HG03439 (cell line): ENCODE results near the gene SLC23A2.
"Not testable (repeated sequence)": the region's sequence is repeated elsewhere in the genome, so short reads cannot be mapped to it uniquely, and the experiment has no call there.

ENCODE experiments used
- ATAC-seq: cut with Tn5 transposase; IDR thresholded peaks from one replicate; pipeline ENCODE4 v1.9.1; 2021; ENCODE audit warnings: mild to moderate bottlenecking, moderate library complexity; ENCODE audit not compliant: unreplicated experiment

Gene SLC23A2

GRCh38 chr20:4883051-4883450, 118.3 kb downstream of the SLC23A2 start:
- no peak for ATAC-seq

GRCh38 chr20:4881006-4881730, 120.1 kb downstream of the SLC23A2 start:
- no peak for ATAC-seq

- no peak for ATAC-seq
Observed at GRCh38 chr20:4880051-4880450, 121.3 kb downstream of the SLC23A2 start.

DNA sequence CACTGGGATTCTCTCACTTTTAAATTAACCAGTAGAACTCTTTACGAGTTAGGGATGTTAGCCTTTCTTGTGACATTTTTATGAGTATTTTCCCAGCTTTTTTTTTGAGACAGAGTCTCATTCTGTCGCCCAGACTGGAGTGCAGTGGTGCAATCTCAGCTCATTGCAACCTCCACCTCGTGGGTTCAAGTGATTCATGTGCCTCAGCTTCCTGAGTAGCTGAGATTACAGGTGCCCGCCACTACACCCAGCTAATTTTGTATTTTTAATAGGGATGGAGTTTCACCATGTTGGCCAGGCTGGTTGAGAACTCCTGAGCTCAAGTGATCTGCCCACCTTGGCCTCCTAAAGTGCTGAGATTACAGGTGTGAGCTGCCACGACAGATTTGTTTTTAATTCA, 123.2 kb downstream of the SLC23A2 start:
- not testable (repeated sequence) for ATAC-seq

DNA sequence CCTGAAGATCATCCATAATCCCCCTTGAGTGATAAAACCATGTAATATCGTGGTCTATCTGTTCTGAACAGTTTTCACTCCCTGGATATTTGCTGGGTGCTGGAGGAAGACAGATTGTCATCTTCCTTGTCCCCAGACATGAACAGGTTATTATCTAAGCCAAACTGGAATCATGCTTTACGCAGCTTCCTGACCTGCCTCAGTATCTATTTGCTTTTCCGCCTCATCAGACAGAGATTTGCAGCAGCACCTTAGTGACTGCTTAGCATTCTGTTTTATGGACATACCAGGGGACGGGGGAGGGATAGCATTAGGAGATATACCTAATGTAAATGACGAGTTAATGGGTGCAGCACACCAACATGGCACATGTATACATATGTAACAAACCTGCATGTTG, 124.6 kb downstream of the SLC23A2 start:
- ATAC-seq = no peak

- ATAC-seq = no peak
Observed at GRCh38 chr20:4876301-4876700, 125.0 kb downstream of the SLC23A2 start.

- no peak for ATAC-seq
Observed at GRCh38 chr20:4875578-4876067, 125.7 kb downstream of the SLC23A2 start.

DNA sequence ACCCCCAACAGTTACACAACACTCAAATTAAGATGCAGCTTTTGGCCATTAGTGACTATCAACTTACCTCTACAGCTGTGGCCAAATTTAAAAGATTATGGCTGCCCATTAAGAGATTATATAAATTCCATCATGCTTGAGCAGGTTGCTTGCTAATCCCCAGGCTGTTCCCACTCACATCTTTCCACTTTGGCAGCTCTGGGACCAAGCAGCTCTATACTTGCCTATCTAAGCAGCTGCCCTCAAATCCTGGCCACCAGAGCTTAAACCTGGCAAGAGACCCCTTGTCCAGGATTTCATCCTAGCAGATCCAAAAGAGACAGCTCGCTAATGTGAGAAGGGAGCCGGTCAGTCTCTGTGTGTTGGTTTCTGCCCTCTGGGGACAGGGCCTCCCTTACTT, 127.9 kb downstream of the SLC23A2 start:
- no peak for ATAC-seq

- no peak for ATAC-seq
Observed at GRCh38 chr20:4871486-4871885, 129.8 kb downstream of the SLC23A2 start.

GRCh38 chr20:4870906-4871305, 130.4 kb downstream of the SLC23A2 start:
- no peak for ATAC-seq

DNA sequence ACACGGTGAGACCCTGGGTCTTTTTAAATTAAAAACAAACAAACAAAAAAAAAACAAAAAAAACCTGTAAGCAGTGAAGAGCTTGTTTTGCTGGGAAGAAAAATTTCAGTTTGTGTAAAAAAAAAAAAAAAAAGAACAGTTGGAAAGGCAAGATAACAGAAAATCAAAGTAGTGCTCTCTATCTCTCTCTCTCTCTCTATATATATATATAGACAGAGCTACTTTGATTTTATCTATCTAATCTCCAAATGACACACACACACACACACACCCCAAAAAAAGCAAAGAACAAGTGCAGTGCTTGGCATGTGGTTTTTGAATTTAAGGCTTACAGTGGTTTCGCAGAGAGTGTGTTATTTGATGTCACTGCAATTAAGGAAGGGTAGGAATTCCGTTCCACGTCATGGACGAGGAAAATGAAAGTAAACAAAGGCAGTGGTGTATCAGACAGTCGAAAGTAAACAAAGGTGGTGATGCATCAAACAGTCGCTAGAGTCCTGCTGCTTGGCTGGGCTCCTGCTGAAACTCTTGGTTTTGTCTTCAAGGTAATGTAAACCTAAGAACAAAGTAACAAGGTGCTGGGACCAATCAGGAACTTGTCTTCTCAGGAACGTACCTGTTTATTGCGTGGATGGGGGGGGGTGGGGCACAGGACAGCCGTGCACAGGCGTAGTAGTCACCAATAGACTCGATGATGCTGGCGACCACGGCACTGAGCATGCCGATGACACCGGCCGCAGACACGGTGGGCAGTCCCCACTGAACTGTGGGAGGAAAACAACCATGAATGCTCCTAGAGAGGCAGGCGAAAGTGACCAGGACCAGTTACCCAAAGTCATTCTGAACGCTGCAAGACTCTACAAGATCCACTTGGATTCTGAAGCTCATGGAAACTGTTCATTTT, 131.8 kb downstream of the SLC23A2 start:
- no peak for ATAC-seq

DNA sequence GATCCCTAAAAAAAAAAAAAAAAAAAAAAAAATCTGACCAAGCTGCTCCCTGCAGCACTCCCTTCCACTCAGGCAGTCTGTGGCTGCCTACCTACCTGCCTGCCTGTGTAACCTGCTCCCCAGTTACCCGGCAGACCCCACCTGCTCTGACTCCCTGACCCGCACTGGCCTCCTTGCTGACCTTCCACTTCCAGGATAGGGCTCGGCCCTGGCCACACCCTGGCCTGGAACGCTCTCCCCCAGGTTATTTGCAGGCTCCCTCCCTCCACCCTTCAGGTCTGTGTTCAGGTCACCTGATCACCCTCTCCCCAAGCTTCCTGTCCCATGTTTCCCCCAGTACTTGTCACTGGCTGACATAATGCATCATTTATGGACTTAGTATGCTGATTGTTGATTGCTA, 134.3 kb downstream of the SLC23A2 start:
- ATAC-seq = no peak

DNA sequence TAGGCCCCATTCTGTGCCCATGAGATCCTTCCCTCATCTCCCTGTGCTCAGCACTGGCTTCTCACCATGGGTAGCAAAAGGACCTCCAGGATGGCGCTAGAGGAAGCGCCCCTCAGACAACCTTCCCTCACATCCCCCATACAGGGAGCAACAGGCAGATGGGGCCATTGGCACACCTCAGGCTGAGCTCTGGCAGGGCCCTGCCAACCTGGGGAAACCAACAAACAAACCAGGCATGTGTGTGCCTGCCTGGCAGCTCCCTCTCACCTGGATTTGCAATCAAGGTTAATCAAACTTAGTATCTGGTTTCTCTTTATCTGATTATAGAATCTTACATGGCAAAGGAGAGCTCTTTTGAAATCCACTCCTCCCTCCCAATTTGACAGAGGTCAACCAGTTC, 134.9 kb downstream of the SLC23A2 start:
- no peak for ATAC-seq

GRCh38 chr20:4864311-4864752, 137.0 kb downstream of the SLC23A2 start:
- ATAC-seq = no peak

GRCh38 chr20:4862661-4863060, 138.6 kb downstream of the SLC23A2 start:
- ATAC-seq = no peak

DNA sequence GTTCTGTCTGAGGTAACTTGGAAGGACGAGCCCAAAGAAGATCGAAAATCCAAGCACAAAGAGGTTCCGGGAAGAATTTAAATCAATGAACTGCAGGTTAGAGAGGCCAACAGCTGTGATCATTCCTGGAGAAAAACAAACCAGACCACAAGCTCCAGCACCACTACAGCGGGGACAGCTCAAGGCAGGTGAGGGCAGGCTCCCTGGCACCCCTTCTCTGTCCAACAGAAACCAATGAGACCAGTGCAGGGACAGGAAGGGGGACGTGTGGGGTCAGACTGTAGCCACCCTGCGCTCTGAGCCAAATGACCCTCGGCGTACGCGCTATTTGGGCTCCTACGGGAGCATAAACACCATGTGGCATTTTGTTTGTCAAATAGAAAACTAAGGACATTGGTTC, 139.3 kb downstream of the SLC23A2 start:
- ATAC-seq = no peak

GRCh38 chr20:4858000-4858399, 143.3 kb downstream of the SLC23A2 start:
- no peak for ATAC-seq

- no peak for ATAC-seq
Observed at GRCh38 chr20:4856022-4856755, 145.1 kb downstream of the SLC23A2 start.

DNA sequence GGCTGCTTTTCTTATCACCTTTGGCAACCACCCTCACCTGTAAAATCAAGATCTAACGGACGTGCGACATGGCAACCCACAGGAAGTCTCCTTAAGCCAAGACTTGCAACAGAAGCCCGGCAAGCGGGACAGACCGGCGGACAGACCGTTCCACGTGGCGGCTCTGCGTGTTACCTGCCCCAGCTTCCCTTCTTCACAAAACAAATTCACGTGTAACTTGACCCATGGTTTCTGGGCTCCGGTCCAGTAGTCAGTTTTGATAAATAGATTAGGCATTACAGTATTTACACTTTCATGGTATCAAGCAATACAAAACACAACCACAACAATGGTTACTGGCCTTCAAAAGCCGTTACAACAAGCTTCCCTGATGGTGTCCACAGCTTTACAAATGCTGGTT, 145.8 kb downstream of the SLC23A2 start:
- ATAC-seq = no peak

DNA sequence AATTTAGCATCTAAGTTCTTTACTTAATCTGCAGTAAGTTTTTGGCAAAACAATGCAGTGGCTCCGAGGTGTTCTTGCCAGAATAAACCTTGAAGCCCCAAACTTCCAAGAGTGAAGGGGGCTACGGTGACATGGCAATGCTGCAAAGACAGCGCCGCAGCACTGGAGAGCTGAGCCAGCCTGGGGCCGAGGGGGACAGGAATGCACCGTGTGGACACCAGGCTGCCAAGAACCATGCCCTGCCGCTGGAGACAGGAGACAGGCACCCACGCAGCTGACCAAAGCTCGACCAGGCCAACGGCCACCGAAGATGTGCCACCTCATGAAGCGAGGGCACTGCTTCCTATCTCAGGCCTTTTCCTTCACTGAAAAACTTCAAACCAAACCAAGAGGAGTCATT, 146.2 kb downstream of the SLC23A2 start:
- ATAC-seq = no peak

GRCh38 chr20:4854561-4854901, 146.8 kb downstream of the SLC23A2 start:
- no peak for ATAC-seq
